ENCODE measurements around the gene RABGAP1L.
A peak's percentile ranks its signal among the peaks of the same experiment; 100 is the strongest.

The RABGAP1L gene

DNA sequence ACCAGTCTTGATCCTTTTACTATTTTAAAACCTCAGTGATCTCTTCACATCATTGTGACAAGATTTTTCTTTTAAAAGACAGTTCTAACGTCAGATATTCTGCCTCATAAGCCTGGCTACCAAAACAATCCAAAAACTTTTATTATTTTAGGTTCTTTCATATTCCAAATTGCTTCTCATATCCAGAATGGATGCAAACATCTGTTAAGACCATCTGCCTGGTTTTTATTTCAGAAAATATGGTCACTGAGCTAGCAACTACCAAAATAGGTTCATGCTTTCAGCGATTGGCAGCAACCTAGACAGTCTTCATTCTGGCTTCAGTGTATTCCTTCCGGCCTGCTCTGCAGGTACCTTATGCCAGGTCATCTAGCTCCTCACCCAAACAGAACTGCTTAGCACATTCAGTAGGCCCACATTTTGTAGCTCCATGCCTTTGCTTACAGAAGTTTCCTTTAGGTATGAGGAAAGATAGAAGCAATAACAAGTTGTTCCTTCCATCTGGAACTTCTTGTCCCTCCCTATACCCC, 781.4 kb downstream of the RABGAP1L start:
- H4K12ac ChIP-seq (ENCODE audit: low read depth, low read length), result no peak overlapping the region
- no peak overlapping the region for H3K4me3 ChIP-seq (ENCODE audit: low read depth, low read length)
- no peak overlapping the region for H3K4ac ChIP-seq (ENCODE audit: low read depth, low read length)
- no peak overlapping the region for H3K27ac ChIP-seq (ENCODE audit: low read depth, low read length)
- no peak overlapping the region for H3K4me2 ChIP-seq (ENCODE audit: low read length)
- H3K36me3 ChIP-seq (ENCODE audit: control insufficient read depth in 1 of 2, insufficient read depth in 2 of 2, low read length in 2 of 2), result no peaks in the 10 kb centered on the region
- no peak overlapping the region for H3K14ac ChIP-seq (ENCODE audit: low read length)
- H3K23ac ChIP-seq (ENCODE audit: low read length), result no peak overlapping the region
- no peak overlapping the region for H3K9ac ChIP-seq (ENCODE audit: low read length)
- no peak overlapping the region for H4K91ac ChIP-seq (ENCODE audit: low read depth, low read length)
- no peak overlapping the region for H2BK5ac ChIP-seq (ENCODE audit: low read depth, low read length, poor library complexity)
- H3K4me1 ChIP-seq (ENCODE audit: control insufficient read depth in 1 of 2, insufficient read depth in 2 of 2, low read length in 2 of 2), result peaks cover 0 to 2% of the 10 kb centered on the region in 2 experiments
- no peak overlapping the region for H4K8ac ChIP-seq (ENCODE audit: low read depth, low read length)
- no peak overlapping the region for H2AK5ac ChIP-seq (ENCODE audit: low read length)
- H2BK120ac ChIP-seq (ENCODE audit: insufficient read depth, low read length, poor library complexity), result no peak overlapping the region
- no peak overlapping the region for H3K18ac ChIP-seq (ENCODE audit: low read length)
- no peak overlapping the region for H2AFZ ChIP-seq (ENCODE audit: insufficient read depth, low read length, poor library complexity)
- no peaks in the 10 kb centered on the region for H3K79me1 ChIP-seq (ENCODE audit: low read length)
- H2BK12ac ChIP-seq (ENCODE audit: low read length), result no peak overlapping the region
- H3K9me3 ChIP-seq (ENCODE audit: insufficient read depth, low read depth, low read length), result no peaks in the 10 kb centered on the region
- no peak for DNase-seq
- no peaks in the 10 kb centered on the region for H3K79me2 ChIP-seq (ENCODE audit: control insufficient read depth, insufficient read depth, low read length, poor library complexity)
- H3K27me3 ChIP-seq (ENCODE audit: insufficient read depth, low read length), result no peaks in the 10 kb centered on the region
- no CpG with 5 or more reads among the region's 3 CpGs for WGBS (ENCODE audit: extremely low coverage, insufficient coverage, insufficient read length)

DNA sequence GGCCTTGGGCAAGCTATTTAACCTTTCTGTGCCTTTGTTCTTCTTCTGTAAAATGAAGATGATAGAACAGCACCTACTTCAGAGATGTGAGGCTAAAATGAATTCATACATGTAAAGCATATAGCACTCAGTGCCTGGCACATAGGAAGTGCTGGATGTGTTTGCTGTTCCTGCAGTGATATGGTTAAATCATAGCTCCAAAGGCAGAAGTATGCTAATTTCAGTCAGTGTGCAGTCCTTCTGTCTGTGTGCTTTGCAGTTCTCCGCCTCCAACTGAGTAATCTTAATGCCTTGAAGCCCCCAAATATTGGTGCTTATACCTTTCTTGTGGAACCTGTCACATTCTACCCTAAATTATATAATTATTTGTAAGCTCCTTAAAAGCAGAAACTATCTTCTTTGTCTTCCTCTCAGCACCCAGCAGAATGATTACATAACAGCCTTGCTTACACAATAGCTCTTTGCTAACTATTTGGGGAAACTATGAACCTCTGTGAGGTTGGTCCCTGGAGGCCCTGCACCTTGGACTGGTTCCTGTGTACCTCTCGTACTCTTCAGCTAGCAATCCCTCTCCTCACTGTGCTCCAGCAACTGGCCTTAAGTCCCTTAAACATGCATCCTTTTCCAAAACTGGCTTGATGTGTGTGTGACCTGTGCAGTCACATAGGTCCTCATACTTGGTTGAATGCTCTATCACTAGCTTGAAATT, 783.4 kb downstream of the RABGAP1L start:
- Histone ChIP-seq H3K4me2 (ENCODE audit: low read length) (no peak overlapping the region), H4K91ac (ENCODE audit: low read depth, low read length) (no peak overlapping the region), H3K4me3 (ENCODE audit: low read depth, low read length) (no peak overlapping the region), H4K8ac (ENCODE audit: low read depth, low read length) (no peak overlapping the region), H2BK12ac (ENCODE audit: low read length) (no peak overlapping the region), H3K14ac (ENCODE audit: low read length) (no peak overlapping the region), H3K9me3 (ENCODE audit: insufficient read depth, low read depth, low read length) (no peaks in the 10 kb centered on the region), H4K12ac (ENCODE audit: low read depth, low read length) (no peak overlapping the region), H2BK5ac (ENCODE audit: low read depth, low read length, poor library complexity) (no peak overlapping the region), H3K4me1 (ENCODE audit: control insufficient read depth in 1 of 2, insufficient read depth in 2 of 2, low read length in 2 of 2) (peaks cover 0 to 2% of the 10 kb centered on the region in 2 experiments), H3K27ac (ENCODE audit: low read depth, low read length) (no peak overlapping the region), H3K9ac (ENCODE audit: low read length) (no peak overlapping the region), H3K27me3 (ENCODE audit: insufficient read depth, low read length) (no peaks in the 10 kb centered on the region), H3K18ac (ENCODE audit: low read length) (no peak overlapping the region), H3K79me1 (ENCODE audit: low read length) (no peaks in the 10 kb centered on the region), H3K4ac (ENCODE audit: low read depth, low read length) (no peak overlapping the region), H2BK120ac (ENCODE audit: insufficient read depth, low read length, poor library complexity) (no peak overlapping the region), H2AK5ac (ENCODE audit: low read length) (no peak overlapping the region), H2AFZ (ENCODE audit: insufficient read depth, low read length, poor library complexity) (no peak overlapping the region), H3K23ac (ENCODE audit: low read length) (no peak overlapping the region), H3K36me3 (ENCODE audit: control insufficient read depth in 1 of 2, insufficient read depth in 2 of 2, low read length in 2 of 2) (no peaks in the 10 kb centered on the region), H3K79me2 (ENCODE audit: control insufficient read depth, insufficient read depth, low read length, poor library complexity) (no peaks in the 10 kb centered on the region)
- WGBS (ENCODE audit: extremely low coverage, insufficient coverage, insufficient read length), result no CpG with 5 or more reads among the region's 2 CpGs
- peak in 1 of 2 donors; percentile 79 for DNase-seq

DNA sequence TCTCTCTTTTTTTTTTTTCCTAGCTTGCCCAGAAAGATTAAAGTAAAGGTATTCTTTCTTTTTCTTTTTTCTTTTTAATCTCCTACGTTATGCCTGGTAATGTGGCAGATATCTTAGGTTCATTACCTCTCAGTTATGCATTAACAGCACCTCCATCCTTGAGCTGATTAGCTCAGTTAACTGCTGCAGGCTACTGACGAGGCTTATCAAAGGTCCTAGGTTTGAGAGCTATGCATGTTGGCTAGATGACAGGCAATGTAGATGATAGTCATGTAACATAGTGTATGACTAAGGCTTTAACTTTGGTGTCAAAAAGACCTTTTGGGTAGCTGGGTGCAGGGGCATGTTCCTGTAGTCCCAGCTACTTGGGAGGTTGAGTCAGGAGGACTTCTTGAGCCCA, 786.7 kb downstream of the RABGAP1L start:
- Histone ChIP-seq H3K23ac (ENCODE audit: low read length) (no peak overlapping the region), H3K4ac (ENCODE audit: low read depth, low read length) (no peak overlapping the region), H2AK5ac (ENCODE audit: low read length) (no peak overlapping the region), H2BK5ac (ENCODE audit: low read depth, low read length, poor library complexity) (no peak overlapping the region), H3K14ac (ENCODE audit: low read length) (no peak overlapping the region), H3K18ac (ENCODE audit: low read length) (no peak overlapping the region), H4K12ac (ENCODE audit: low read depth, low read length) (no peak overlapping the region), H2AFZ (ENCODE audit: insufficient read depth, low read length, poor library complexity) (no peak overlapping the region), H2BK120ac (ENCODE audit: insufficient read depth, low read length, poor library complexity) (no peak overlapping the region), H3K9ac (ENCODE audit: low read length) (no peak overlapping the region), H3K4me3 (ENCODE audit: low read depth, low read length) (no peak overlapping the region), H4K91ac (ENCODE audit: low read depth, low read length) (no peak overlapping the region), H3K27me3 (ENCODE audit: insufficient read depth, low read length) (no peaks in the 10 kb centered on the region), H3K4me1 (ENCODE audit: control insufficient read depth in 1 of 2, insufficient read depth in 2 of 2, low read length in 2 of 2) (peaks cover 0 to 2% of the 10 kb centered on the region in 2 experiments), H2BK12ac (ENCODE audit: low read length) (no peak overlapping the region), H3K79me2 (ENCODE audit: control insufficient read depth, insufficient read depth, low read length, poor library complexity) (no peaks in the 10 kb centered on the region), H3K79me1 (ENCODE audit: low read length) (no peaks in the 10 kb centered on the region), H3K36me3 (ENCODE audit: control insufficient read depth in 1 of 2, insufficient read depth in 2 of 2, low read length in 2 of 2) (no peaks in the 10 kb centered on the region), H3K9me3 (ENCODE audit: insufficient read depth, low read depth, low read length) (no peaks in the 10 kb centered on the region), H3K27ac (ENCODE audit: low read depth, low read length) (no peak overlapping the region), H4K8ac (ENCODE audit: low read depth, low read length) (no peak overlapping the region), H3K4me2 (ENCODE audit: low read length) (no peak overlapping the region)
- peak in 1 of 2 donors; percentile 6 for DNase-seq
- WGBS (ENCODE audit: extremely low coverage, insufficient coverage, insufficient read length), result no CpG with 5 or more reads among the region's 2 CpGs

DNA sequence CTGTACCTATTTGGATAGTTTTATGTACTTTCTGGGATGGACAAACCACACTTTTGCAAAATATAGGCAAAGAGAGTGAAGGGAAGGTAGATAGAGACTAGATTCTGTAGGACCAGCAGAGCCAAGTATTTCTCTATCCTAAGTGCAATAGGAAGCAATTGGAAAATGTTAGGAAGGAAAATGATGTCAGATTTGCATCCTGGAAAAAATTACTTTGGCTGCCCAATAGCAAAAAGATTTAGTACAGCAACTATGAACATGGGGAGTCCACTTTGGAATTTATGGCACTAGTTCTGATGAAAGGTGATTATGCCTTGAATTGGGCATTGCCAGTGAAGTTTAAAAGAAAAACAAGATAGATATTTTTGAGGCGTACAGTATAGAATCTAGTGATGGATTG, 789.7 kb downstream of the RABGAP1L start:
- Histone ChIP-seq H2BK5ac (ENCODE audit: low read depth, low read length, poor library complexity) (no peak overlapping the region), H3K18ac (ENCODE audit: low read length) (no peak overlapping the region), H3K4ac (ENCODE audit: low read depth, low read length) (no peak overlapping the region), H3K79me2 (ENCODE audit: control insufficient read depth, insufficient read depth, low read length, poor library complexity) (no peaks in the 10 kb centered on the region), H2AFZ (ENCODE audit: insufficient read depth, low read length, poor library complexity) (no peak overlapping the region), H2BK12ac (ENCODE audit: low read length) (no peak overlapping the region), H3K4me3 (ENCODE audit: low read depth, low read length) (no peak overlapping the region), H3K9me3 (ENCODE audit: insufficient read depth, low read depth, low read length) (no peaks in the 10 kb centered on the region), H3K9ac (ENCODE audit: low read length) (no peak overlapping the region), H2AK5ac (ENCODE audit: low read length) (no peak overlapping the region), H3K36me3 (ENCODE audit: control insufficient read depth in 1 of 2, insufficient read depth in 2 of 2, low read length in 2 of 2) (no peaks in the 10 kb centered on the region), H3K27ac (ENCODE audit: low read depth, low read length) (no peak overlapping the region), H4K12ac (ENCODE audit: low read depth, low read length) (no peak overlapping the region), H3K14ac (ENCODE audit: low read length) (no peak overlapping the region), H3K4me2 (ENCODE audit: low read length) (no peak overlapping the region), H3K23ac (ENCODE audit: low read length) (no peak overlapping the region), H3K4me1 (ENCODE audit: control insufficient read depth in 1 of 2, insufficient read depth in 2 of 2, low read length in 2 of 2) (no peaks in the 10 kb centered on the region), H3K79me1 (ENCODE audit: low read length) (no peaks in the 10 kb centered on the region), H4K8ac (ENCODE audit: low read depth, low read length) (no peak overlapping the region), H4K91ac (ENCODE audit: low read depth, low read length) (no peak overlapping the region), H2BK120ac (ENCODE audit: insufficient read depth, low read length, poor library complexity) (no peak overlapping the region), H3K27me3 (ENCODE audit: insufficient read depth, low read length) (no peaks in the 10 kb centered on the region)
- DNase-seq, result no peak
- no CpG with 5 or more reads among the region's 1 CpG for WGBS (ENCODE audit: extremely low coverage, insufficient coverage, insufficient read length)

All from trophoblast cell (in vitro differentiated cells and primary cell).